GM19468 (cell line): Measurements from ENCODE around the gene TACO1.

ENCODE experiments used
- ATAC-seq: cut with Tn5 transposase; IDR thresholded peaks from one replicate; pipeline ENCODE4 v1.9.1; 2021; ENCODE audit warnings: mild to moderate bottlenecking, moderate library complexity, moderate number of reproducible peaks; ENCODE audit not compliant: unreplicated experiment; ENCODE audit errors: extremely low read depth

Gene TACO1

GRCh38 chr17:63634816-63635215, 34.1 kb downstream of the TACO1 start:
- no peak for ATAC-seq

GRCh38 chr17:63635290-63635689, 34.6 kb downstream of the TACO1 start:
- no peak for ATAC-seq

GRCh38 chr17:63635787-63636186, 35.1 kb downstream of the TACO1 start:
- ATAC-seq: no peak

GRCh38 chr17:63639125-63639524, 38.4 kb downstream of the TACO1 start:
- ATAC-seq: no peak

- no peak for ATAC-seq
These were observed 39.3 kb downstream of the TACO1 start for GRCh38 chr17:63640038-63640437.

- ATAC-seq: no peak
These were observed 41.2 kb downstream of the TACO1 start for GRCh38 chr17:63641692-63642448.

GRCh38 chr17:63644846-63645245, 44.2 kb downstream of the TACO1 start:
- ATAC-seq: no peak

- ATAC-seq: no peak
These were observed 45.2 kb downstream of the TACO1 start for GRCh38 chr17:63645775-63646487.

GRCh38 chr17:63646488-63646806, 45.8 kb downstream of the TACO1 start:
- peak; percentile 76 for ATAC-seq

GRCh38 chr17:63647065-63647725, 46.5 kb downstream of the TACO1 start:
- no peak for ATAC-seq

GRCh38 chr17:63647936-63648335, 47.2 kb downstream of the TACO1 start:
- ATAC-seq: no peak

GRCh38 chr17:63649813-63650212, 49.1 kb downstream of the TACO1 start:
- ATAC-seq: no peak

- no peak for ATAC-seq
These were observed 51.4 kb downstream of the TACO1 start for GRCh38 chr17:63652106-63652505.

- ATAC-seq: no peak
These were observed 52.4 kb downstream of the TACO1 start for GRCh38 chr17:63653050-63653449.

GRCh38 chr17:63657786-63658185, 57.1 kb downstream of the TACO1 start:
- no peak for ATAC-seq
